PFSK-1 (cell line): ENCODE results near the gene ZBTB22.

Experiments used
- POLR2AphosphoS5 ChIP-seq: IDR thresholded peaks from 2 replicates; pipeline ENCODE4 v1.6.1; 2012; ENCODE audit warnings: low read depth, mild to moderate bottlenecking, control low read depth, low read length, moderate library complexity
- SIN3A ChIP-seq: IDR thresholded peaks from 2 replicates; pipeline ENCODE4 v1.6.1; 2012; ENCODE audit warnings: mild to moderate bottlenecking, low read length, moderate library complexity, borderline replicate concordance; ENCODE audit not compliant: insufficient read depth
- TAF1 ChIP-seq: IDR thresholded peaks from 2 replicates; pipeline ENCODE4 v1.6.1; 2012; ENCODE audit warnings: low read length, control low read depth, borderline replicate concordance; ENCODE audit not compliant: insufficient read depth

- no peak for TF ChIP-seq TAF1
- TF ChIP-seq SIN3A, result no peak
- TF ChIP-seq POLR2AphosphoS5, result no peak; the same call in 1 of the 2 replicates
These were observed 39.7 kb downstream of the ZBTB22 start for GRCh38 chr6:33277663-33278391.
